LoVo (cell line): Measurements from ENCODE around the gene CGB7.
"Not testable (repeated sequence)": the region's sequence is repeated elsewhere in the genome, so short reads cannot be mapped to it uniquely, and the experiment has no call there.

Source experiments
- DNase-seq: peaks from one replicate; pipeline ENCODE4 v3.0.0-alpha.2; 2016; ENCODE audit warnings: low spot score

CGB7 gene

DNA sequence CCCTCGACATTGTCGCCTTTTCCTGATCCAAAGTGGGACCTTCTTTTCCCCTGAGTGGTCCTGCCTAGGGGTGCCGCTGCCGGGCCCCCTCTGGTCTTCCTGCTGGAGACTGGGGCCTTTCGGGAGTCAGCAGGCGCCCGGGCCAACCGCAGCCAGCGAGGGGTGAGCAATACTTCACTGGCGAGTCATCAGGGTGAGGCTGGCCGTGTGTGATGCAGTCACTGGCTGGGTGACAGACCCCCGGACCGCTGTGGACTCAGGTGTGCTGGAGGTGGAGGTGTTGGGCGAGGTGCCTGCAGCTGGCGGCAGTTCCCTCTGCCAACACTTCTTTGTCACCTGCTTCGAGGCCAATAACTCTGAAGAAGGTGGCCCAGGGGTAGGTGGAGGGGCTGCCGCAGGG, 15.4 kb downstream of the CGB7 start:
- peak; percentile 55 for DNase-seq

DNA sequence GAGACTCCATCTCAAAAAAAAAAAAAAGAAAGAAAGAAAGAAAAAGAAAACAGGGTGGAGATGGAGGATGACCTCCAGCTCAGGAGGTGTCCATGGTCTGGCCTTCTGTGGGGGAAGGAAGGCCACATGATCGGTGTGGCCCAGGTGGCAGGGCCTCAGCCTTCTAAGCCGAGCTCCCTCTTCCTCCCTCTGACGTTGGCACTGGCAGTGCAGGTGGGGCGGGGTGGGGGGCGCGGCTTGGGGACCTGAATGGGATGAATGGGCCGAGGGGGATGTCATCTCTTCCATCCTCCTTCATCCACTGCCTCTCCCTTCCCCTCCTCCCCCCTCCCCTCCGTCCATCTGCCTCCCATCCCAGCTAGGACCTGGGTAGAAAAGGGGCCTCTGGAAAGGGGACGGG, 17.8 kb downstream of the CGB7 start:
- DNase-seq, result not testable (repeated sequence)

DNA sequence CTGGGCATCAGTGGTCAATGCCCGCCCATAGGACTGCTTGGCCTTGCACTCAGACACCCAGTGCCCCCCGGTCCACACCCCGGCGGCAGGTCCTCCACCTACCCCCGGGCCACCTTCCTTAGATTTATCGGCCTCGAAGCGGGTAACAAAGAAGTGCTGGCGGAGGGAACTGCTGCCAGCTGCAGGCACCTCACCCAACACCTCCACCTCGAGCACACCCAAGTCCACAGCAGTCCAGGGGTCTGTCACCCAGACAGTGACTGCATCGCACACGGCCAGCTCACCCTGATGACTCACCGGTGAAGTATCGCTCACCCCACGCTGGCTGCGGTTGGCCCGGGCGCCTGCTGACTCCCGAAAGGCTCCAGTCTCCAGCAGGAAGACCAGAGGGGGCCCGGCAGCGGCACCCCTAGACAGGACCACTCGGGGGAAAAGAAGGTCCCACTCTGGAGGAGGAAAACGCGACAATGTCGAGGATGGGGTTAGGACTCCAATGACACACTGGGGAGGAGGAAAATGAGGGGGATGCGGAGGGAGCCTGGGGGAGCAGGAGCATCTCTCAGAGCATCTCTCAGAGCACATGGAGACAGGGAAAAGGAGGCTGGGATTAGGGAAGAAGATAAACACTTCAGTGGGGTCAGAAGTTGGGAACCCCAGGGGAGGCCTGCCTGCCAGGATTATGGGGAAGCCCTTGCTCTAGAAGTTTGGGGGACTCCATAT, 18.8 kb downstream of the CGB7 start:
- peak; percentile 52 for DNase-seq

DNA sequence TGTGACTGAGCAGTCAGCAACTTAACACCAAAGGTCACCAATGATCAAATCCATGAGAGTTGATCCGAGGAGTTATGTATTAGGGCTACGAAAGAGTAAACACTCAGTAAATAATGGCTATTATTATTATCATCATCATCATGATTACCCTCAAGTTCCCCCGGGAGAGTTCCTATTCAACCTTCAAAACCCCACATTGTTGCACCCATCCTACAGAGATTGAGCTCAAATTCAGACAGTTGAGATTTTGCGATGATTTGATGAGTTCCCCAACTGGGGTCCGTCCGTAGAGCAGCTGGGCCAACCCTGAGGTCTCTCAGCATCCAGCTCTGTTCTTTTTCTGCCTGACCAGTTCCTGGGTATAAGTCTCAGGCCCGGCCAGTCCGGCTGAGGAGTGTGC, 19.4 kb downstream of the CGB7 start:
- DNase-seq, result not testable (repeated sequence)

DNA sequence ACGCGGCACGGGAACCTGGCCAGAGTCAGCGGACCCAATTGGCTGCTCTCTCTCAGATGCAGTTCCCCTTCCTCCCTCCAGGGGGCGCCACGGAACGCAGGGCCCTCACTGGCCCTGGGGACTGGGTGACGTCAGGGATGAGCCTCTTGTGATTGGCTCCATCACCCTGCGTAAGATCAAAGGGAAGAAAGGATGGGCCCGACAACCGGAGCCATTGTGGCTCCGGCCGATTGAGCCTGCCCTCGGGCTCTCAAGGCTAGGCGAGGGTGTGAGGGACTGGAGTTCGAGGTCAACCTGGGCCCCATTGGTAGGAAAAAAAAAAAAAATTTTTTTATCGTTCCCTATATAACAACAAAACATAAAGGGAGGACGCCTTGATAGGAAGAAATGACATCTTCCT, 20.7 kb downstream of the CGB7 start, which contains the start of gene CGB1:
CGB1 (minus strand) TSS at position 81 of the 400 bp plus-strand sequence. CDS start 184 bp downstream, outside the sequence.
- peak; percentile 30 for DNase-seq

DNA sequence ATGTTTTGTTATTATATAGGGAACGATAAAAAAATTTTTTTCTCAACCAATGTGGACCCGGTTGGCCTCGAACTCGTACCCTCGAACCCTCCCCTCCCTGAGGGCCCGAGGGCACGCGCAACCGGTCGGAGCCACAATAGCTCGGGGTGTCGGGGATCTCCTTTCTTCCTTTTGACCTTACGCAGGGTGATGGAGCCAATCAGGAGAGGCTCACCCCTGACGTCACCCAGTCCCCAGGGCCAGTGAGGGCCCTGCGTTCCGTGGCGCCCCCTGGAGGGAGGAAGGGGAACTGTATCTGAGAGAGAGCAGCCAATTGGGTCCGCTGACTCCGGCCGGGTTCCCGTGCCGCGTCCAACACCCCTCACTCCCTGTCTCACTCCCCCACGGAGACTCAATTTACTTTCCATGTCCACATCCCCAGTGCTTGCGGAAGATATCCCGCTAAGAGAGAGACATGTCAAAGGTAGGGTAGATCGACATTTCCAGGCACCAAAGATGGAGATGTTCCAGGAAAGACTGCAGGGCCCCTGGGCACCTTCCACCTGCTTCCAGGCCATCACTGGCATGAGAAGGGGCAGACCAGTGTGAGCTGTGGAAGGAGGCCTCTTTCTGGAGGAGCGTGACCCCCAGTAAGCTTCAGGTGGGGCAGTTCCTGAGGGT, 25.8 kb downstream of the CGB7 start, which contains the start of gene CGB2:
CGB2 (plus strand) TSS at position 249 of the 660 bp plus-strand sequence; CDS start at position 455, 206 bp downstream.
- not testable (repeated sequence) for DNase-seq

DNA sequence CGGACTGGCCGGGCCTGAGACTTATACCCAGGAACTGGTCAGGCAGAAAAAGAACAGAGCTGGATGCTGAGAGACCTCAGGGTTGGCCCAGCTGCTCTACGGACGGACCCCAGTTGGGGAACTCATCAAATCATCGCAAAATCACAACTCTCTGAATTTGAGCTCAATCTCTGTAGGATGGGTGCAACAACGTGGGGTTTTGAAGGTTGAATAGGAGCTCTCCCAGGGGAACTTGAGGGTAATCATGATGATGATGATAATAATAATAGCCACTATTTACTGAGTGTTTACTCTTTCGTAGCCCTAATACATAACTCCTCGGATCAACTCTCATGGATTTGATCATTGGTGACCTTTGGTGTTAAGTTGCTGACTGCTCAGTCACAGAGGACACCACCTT, 27.2 kb downstream of the CGB7 start:
- DNase-seq, result not testable (repeated sequence)

DNA sequence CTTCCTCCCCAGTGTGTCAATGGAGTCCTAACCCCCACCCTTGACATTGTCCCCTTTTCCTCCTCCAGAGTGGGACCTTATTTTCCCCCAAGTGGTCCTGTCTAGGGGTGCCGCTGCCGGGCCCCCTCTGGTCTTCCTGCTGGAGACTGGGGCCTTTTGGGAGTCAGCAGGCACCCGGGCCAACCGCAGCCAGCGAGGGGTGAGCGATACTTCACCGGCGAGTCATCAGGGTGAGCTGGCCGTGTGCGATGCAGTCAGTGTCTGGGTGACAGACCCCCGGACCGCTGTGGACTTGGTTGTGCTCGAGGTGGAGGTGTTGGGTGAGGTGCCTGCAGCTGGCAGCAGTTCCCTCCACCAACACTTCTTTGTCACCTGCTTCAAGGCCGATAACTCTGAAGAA, 27.8 kb downstream of the CGB7 start:
- not testable (repeated sequence) for DNase-seq

DNA sequence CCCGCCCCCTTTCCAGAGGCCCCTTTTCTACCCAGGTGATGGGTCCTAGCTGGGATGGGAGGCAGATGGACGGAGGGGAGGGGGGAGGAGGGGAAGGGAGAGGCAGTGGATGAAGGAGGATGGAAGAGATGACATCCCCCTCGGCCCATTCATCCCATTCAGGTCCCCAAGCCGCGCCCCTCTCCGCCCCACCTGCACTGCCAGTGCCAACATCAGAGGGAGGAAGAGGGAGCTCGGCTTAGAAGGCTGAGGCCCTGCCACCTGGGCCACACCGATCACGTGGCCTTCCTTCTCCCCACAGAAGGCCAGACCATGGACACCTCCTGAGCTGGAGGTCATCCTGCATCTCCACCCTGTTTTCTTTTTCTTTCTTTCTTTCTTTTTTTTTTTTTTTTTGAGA, 28.9 kb downstream of the CGB7 start:
- not testable (repeated sequence) for DNase-seq

DNA sequence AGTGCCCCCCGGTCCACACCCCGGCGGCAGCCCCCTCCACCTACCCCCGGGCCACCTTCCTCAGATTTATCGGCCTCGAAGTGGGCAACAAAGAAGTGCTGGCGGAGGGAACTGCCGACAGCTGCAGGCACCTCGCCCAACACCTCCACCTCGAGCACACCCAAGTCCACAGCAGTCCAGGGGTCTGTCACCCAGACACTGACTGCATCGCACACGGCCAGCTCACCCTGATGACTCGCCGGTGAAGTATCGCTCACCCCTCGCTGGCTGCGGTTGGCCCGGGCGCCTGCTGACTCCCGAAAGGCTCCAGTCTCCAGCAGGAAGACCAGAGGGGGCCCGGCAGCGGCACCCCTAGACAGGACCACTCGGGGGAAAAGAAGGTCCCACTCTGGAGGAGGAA, 31.9 kb downstream of the CGB7 start:
- not testable (repeated sequence) for DNase-seq

DNA sequence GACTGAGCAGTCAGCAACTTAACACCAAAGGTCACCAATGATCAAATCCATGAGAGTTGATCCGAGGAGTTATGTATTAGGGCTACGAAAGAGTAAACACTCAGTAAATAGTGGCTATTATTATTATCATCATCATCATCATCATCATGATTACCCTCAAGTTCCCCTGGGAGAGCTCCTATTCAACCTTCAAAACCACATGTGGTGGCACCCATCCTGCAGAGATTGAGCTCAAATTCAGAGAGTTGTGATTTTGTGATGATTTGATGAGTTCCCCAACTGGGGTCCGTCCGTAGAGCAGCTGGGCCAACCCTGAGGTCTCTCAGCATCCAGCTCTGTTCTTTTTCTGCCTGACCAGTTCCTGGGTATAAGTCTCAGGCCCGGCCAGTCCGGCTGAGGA, 32.5 kb downstream of the CGB7 start:
- not testable (repeated sequence) for DNase-seq

DNA sequence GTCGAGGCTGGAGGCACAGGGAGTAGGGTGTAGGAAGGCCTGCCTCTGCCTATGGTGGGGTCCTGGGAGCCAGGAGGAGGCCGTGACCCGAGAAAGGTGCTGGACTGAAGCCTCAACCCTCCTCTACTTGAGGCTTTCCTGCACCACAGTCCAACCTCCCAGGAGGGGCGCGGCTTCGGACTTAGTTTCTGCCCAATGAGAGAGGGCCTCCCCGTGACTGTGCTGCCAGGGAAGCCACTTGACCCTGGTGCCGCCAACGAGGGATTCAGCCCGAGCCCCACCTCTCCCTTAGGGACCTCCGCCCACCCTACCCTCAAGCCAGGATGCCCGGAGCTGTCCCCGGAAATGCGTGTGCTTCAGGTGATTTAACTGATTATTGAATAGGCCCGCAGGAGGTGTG, 33.3 kb downstream of the CGB7 start, which contains the start of gene CGB3:
CGB3 (minus strand) TSS at position 101 of the 400 bp plus-strand sequence. CDS start 362 bp downstream, outside the sequence.
- not testable (repeated sequence) for DNase-seq

DNA sequence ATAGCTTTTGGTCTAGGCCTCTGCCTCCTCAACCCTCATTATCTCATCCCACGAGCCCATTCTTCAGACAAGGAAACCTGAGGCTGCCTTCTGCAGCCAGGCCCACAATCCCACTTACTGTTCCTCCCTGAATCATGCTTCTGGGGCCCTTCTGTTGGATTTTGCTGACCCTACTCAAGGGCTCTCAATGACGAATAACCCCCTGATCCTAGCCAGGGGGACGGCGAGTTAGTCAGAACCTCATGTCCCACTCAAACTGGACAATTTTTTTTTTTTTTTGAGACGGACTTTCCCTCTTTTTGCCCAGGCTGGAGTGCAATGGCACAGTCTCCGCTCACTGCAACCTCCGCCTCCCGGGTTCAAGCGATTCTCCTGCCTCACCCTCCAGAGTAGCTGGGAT, 35.4 kb downstream of the CGB7 start:
- DNase-seq, result no peak

DNA sequence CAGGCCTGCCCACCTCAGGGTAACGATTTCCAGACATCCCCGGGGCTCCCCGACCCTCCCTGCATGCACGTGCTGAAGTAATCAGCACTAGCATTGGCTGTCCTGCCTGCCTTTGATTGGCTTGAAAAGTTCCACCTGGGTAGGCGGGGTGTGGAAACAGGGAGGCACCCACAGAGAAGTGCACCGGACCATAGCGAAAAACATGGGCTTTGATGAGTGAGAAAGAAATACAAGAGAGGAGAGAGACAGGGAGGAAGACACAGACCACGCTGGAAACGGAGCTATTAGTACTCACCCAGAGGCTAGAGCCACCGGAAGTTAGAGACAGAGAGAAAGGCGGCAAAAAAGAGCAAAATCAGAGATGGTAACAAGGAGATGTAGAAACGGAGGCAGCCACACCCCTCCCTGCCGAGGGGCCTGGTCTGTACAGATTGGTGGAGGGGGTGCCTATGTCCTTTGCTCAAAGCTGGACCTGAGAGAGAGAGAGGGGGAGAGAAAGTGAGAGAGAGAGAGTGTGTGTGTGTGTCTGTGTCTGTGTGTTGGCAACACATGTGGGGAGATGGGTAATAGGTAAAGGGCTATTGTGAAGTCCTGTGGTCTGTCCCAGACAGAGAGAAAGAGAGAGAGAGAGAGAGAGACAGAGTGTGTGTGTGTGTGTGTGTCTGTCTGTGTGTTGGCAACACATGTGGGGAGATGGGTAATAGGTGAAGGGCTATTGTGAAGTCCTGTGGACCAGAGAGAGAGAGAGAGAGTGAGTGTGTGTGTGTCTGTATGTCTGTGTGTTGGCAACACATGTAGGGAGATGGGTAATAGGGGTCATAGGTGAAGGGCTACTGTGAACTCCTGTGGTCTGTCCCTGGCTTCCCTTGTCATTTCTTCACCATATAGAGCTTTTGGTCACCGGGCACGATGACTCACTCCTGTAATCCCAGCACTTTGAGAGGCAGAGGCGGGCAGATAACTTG, 36.3 kb downstream of the CGB7 start:
- no peak for DNase-seq

DNA sequence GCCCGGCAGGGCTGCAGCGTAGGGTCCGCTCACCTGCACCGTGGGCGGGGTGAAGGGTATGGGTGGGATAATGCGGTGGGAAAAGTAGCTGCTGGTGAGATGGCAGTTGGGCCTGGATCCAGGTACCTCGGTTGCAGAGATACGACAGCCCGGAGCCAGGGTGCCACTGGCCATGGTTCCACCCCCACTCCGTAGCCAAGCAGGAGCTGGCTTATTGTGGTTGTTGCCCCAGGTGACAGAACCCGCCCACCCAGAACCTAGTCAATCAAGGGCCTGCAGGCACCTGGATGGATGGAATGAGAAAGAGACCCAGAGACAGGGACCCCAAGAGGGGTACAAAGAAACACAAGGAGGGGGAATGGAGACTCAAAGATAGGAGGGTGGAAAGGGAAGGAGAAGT, 37.2 kb downstream of the CGB7 start:
- DNase-seq, result no peak

DNA sequence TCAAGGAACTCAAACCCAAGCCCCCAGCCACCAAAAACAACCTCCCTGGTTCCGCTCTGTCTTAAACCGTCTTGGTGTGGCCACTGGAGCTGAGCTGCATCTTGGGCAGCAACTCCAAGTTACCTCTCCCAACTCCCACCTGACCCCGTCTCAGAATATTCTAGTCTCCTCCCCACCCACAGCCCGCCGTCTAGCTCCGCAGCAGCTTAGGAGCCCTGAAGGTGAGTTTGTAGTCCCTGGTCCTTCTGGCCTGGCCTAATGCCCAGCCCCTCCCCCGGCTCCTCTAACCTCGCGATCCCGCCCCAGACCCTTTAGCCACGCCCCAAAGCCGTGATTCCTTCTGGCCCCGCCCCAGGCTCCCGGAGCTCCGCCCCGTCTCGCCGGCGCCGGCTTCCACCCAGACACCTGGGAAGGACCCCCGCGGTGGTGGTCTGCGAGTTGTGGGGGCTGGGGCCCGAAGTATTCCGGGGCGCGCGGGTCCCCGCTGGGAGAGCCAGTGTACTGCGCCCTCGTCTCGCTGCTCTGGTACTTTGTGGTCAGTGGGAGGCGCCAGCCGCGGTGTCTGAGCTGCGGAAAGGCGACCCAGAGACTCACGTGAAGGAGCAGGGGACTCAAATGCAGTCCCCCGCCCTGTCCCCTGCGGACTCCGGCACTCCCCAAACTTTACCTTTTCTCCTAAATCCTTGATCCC, 38.2 kb downstream of the CGB7 start:
- peak; percentile 86 for DNase-seq

DNA sequence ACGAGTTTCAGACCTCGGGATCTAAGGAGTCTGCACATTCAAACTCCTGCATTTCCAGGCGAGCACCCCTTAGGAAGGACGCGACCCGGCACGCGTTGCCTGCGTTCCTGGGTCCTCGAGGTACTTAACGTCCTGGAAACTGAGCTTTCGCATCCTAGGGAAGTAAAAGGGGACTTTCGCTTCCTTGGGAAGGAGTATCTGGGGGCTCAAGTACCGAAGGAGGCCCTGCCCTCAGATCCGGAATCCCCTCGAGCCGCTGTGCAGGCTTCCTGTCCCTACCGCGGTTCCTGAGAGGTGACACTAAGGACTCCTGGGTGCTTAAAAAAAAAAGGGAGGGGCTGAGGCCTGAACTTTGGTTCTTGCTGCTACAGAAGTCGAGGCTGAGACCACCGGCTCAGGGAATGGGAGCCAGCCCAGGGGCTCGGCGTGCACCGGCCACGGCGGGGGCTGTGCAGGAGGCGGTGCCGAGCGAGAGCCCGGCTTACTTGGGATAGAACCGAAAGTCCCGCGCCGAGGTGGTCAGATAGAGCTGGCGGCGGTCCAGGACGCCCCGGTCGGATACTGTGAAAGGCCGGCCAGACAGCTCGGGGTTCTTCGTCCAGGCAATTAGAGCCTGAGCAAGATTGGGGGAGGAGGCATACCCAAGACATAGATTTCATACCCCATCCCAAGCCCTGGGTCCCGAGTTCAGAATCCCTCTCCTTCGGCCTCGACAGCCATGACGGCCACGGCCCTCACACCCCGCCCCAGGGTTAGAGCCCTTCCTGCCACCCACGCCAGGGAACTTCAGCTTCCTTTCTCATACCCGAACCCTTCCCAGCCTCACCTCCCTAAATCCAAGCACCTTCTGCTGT, 38.9 kb downstream of the CGB7 start:
- not testable (repeated sequence) for DNase-seq

DNA sequence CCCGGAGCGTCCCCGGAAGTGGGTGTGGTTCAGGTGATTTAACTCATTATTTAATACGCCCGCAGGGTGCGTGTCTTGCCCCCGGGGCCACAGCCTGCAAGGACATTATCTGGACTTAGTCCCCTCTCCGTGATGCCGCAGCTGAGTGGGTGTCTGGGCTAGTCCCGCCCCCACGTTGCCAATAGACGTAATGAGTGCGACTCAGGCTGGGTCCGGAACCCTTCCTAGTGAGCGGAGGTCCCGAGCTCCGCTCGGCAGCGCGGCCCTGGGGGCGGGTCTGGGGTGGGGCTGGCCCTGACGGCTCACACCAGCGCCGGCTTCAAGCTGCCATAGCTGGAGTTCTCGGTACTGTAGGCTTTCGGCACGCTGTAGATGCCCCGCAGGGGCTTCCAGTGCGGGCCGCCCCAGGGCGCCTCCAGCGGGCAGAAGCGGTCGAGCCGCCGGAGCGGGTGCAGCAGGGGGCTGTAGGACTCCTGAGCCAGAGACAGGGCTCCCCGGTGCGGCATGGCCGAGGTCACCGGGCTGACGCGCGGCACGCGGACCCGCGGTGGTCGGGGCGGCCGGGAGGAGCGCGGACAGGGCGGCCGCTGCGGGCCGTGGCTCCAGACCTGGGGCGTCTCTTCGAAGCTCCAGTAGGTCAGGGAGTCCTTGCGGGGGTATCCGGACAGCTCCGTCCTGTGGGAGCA, 39.7 kb downstream of the CGB7 start:
- DNase-seq, result peak; percentile 63

DNA sequence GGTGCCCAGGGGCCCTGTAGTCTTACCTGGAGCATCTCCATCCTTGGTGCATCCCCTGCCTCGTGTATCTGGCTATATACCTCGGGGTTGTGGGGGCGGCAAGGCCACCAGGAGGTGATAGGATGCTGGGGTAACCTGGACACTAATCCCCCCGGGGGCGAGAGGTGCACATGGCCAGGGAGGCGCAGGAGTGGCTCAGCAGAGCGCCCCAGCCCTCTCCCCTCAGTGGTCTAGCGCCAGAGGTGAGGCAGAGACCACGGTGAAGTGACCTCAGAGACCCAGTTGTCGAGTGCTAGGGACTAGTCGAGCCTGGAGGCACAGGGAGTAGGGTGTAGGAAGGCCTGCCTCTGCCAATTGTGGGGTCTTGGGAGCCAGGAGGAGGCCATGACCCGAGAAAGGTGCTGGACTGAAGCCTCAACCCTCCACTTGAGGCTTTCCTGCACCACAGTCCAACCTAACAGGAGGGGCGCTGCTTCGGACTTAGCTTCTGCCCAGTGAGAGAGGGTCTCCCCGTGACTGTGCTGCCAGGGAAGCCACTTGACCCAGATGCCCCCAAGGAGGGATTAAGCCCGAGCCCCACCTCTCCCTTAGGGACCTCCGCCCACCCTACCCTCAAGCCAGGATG, 40.4 kb downstream of the CGB7 start, which contains the start of gene LHB:
LHB (minus strand) TSS at position 51 of the 625 bp plus-strand sequence; CDS start at position 41, 10 bp downstream.
- DNase-seq, result no peak
